ENCODE measurements around the gene MROH8.

Gene MROH8

DNA sequence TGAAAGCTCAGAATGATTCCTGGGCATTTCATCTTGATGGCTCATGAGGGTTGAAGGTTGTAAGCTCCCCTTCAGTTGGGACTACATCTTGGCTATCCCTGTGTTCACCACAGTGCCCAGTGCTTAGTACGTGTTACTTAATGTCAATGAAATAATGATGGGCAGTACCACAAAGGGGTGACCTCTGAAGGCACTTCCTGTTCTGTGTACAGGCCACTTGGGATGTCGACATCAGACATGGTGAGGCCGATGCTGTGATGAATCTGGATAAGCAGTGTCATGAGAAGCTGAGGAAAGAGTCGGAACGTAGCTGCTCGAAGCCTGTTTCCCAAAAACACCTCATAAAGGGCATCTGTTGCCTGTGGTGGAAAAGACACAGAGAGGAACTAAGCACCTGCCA, 55.9 kb downstream of the MROH8 start:
- Histone ChIP-seq H3K4me1 (ENCODE audit: control insufficient read depth in 1 of 2, insufficient read depth in 1 of 2, low read depth in 1 of 2, low read length in 1 of 2) (peaks cover 8 to 10% of the 10 kb centered on the region in 2 experiments), H3K4me3 (ENCODE audit: low read depth in 1 of 2, low read length in 1 of 2) (no peak overlapping the region), H3K27me3 (no peaks in the 10 kb centered on the region), H3K9me3 (no peaks in the 10 kb centered on the region), H3K27ac (peak overlapping the region; percentile 69), H3K36me3 (no peaks in the 10 kb centered on the region)
- TF ChIP-seq, protein P1, sequence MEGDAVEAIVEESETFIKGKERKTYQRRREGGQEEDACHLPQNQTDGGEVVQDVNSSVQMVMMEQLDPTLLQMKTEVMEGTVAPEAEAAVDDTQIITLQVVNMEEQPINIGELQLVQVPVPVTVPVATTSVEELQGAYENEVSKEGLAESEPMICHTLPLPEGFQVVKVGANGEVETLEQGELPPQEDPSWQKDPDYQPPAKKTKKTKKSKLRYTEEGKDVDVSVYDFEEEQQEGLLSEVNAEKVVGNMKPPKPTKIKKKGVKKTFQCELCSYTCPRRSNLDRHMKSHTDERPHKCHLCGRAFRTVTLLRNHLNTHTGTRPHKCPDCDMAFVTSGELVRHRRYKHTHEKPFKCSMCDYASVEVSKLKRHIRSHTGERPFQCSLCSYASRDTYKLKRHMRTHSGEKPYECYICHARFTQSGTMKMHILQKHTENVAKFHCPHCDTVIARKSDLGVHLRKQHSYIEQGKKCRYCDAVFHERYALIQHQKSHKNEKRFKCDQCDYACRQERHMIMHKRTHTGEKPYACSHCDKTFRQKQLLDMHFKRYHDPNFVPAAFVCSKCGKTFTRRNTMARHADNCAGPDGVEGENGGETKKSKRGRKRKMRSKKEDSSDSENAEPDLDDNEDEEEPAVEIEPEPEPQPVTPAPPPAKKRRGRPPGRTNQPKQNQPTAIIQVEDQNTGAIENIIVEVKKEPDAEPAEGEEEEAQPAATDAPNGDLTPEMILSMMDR (IDR thresholded peaks at IDR 0.05), result no peak

DNA sequence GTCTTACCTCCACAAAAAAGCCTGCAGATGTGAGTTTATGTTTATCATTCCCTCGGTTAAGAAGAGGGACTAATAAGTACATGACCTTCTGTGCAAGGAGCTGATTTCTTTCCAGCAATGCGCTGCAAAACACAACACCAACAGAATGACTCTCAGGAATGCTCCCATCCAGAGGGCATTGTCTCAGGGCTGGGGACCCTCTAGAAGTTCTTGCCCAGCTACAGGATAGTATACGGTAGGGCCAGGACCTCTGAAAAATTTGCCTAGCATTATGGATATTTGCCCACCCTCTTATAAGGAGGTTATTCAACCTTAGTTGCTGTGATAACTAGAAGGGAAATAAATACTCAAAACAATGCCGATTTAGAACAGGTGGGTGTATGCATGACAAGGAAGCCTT, 58.9 kb downstream of the MROH8 start:
- TF ChIP-seq, protein P1 (IDR thresholded peaks at IDR 0.05), result no peak
- no peak overlapping the region for H3K27ac ChIP-seq
- H3K4me3 ChIP-seq (ENCODE audit: low read depth in 1 of 2, low read length in 1 of 2), result no peak overlapping the region
- no peaks in the 10 kb centered on the region for H3K36me3 ChIP-seq
- H3K27me3 ChIP-seq, result no peaks in the 10 kb centered on the region
- no peaks in the 10 kb centered on the region for H3K9me3 ChIP-seq
- H3K4me1 ChIP-seq (ENCODE audit: control insufficient read depth in 1 of 2, insufficient read depth in 1 of 2, low read depth in 1 of 2, low read length in 1 of 2), result peaks cover 8 to 10% of the 10 kb centered on the region in 2 experiments

DNA sequence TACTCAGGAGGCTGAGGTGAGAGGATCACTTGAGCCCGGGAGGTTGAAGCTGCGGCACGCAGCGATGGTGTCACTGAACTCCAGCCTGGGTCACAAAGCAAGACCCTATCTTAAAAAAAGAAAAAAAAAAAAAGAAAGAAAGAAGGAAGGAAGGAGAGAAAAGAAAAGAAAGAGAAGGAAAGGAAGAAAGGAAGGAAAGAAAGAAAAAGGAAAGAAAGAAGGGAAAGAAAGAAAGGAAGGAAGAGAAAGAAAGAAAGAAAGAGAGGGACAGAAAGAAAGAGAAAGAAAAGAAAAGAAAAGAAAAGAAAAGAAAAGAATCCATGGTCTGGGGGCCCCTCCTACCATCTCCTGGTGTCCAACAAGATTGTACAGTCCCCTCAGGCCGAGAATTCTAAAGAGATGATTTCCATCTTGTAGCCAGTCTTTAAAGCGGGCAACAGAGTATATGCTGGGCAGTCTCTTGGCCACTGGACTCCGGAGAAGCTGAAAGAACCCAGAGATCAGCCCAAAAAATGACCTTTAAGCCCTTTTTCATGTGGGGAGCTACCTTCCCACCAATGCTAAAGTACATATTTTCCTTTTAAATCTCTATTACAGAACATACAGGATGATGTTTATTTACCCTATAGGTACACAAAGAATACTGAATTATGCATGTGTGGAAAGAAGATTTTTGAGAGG, 59.9 kb downstream of the MROH8 start:
- Histone ChIP-seq H3K4me1 (ENCODE audit: control insufficient read depth in 1 of 2, insufficient read depth in 1 of 2, low read depth in 1 of 2, low read length in 1 of 2) (peaks cover 8 to 10% of the 10 kb centered on the region in 2 experiments), H3K4me3 (ENCODE audit: low read depth in 1 of 2, low read length in 1 of 2) (no peak overlapping the region), H3K9me3 (no peaks in the 10 kb centered on the region), H3K27ac (no peak overlapping the region), H3K36me3 (no peaks in the 10 kb centered on the region), H3K27me3 (no peaks in the 10 kb centered on the region)
- TF ChIP-seq, protein P1 (IDR thresholded peaks at IDR 0.05), result no peak

DNA sequence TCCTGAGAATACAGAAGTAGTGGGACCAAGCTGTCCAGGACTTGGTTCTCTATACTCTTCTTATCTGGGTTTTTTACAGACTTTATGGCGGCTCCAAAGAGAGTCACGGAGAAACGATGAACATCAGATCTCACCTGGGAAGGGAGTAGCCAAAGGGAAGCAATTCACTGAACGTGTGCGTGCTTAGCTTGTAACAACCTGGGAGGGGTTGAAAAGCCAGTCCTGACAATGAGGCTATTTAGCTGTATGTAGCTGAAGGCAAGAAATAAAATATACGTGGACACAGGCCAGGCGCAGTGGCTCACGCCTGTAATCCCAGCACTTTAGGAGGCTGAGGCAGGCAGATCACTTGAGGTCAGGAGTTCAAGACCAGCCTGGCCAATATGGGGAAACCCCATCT, 65.3 kb downstream of the MROH8 start:
- H3K9me3 ChIP-seq, result no peaks in the 10 kb centered on the region
- no peak overlapping the region for H3K27ac ChIP-seq
- H3K36me3 ChIP-seq, result no peaks in the 10 kb centered on the region
- H3K27me3 ChIP-seq, result no peaks in the 10 kb centered on the region
- no peak overlapping the region for H3K4me3 ChIP-seq (ENCODE audit: low read depth in 1 of 2, low read length in 1 of 2)
- no peaks in the 10 kb centered on the region for H3K4me1 ChIP-seq (ENCODE audit: control insufficient read depth in 1 of 2, insufficient read depth in 1 of 2, low read depth in 1 of 2, low read length in 1 of 2)
- TF ChIP-seq, protein P1 (IDR thresholded peaks at IDR 0.05), result no peak

DNA sequence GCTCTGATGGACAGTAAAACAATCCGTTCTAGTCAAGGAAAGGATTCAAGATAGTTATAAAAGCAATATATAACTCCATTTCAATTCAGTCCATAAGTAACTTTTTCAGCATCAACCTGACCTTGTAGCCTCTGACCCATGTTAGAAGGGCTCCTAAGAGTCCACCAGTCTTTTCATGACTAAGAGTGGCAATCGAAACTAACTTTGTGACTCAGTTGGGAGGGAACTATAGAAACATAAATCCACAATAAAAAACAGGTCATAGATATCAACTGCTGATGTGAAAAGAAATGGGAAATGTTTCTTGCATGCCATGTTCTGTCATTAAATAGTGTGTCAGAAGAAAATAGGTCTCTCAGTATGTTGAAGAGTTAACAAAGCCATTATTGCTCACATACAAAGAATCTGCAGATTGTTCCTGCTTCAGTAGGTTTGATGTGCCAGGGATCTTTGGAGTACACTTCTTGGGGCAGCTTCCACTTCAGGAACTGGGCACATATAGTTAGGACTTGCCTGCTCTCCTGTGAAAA, 67.4 kb downstream of the MROH8 start:
- Histone ChIP-seq H3K9me3 (no peaks in the 10 kb centered on the region), H3K36me3 (no peaks in the 10 kb centered on the region), H3K4me3 (ENCODE audit: low read depth in 1 of 2, low read length in 1 of 2) (no peak overlapping the region), H3K27ac (no peak overlapping the region), H3K4me1 (ENCODE audit: control insufficient read depth in 1 of 2, insufficient read depth in 1 of 2, low read depth in 1 of 2, low read length in 1 of 2) (no peaks in the 10 kb centered on the region), H3K27me3 (no peaks in the 10 kb centered on the region)
- TF ChIP-seq, protein P1 (IDR thresholded peaks at IDR 0.05), result no peak
